ENCODE measurements around the gene HGS. TPM values are rescaled to one million over a fixed set of nuclear protein-coding genes. Genes with fewer than 3 reads are reported as not detected.
A peak's percentile ranks its signal among the peaks of the same experiment; 100 is the strongest.

HGS gene
- total RNA-seq, 1 donor from 2014 or later, result 142 TPM

DNA sequence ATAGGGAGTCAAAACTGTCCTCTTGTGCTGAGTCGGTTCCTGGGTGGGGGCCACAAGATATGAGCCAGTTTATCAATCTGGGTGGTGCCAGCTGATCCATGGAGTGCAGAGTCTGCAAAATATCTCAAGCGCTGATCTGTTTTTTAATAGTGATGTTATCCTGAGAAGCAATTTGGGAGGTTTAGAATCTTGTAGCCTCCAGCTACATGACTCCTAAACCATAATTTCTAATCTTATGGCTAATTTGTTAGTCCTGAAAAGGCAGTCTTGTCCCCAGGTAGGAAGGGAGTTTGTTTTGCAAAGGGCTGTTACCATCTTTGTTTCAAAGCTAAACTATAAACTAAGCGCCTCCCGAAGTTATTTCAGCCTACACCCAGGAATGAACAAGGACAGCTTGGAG lies 45.1 kb upstream of the HGS start:
- H3K27me3 Mint-ChIP-seq (ENCODE audit: unreplicated experiment), result peaks cover 7% of the 10 kb centered on the region
- peak overlapping the region; percentile 1 for H3K4me3 Mint-ChIP-seq (ENCODE audit: unreplicated experiment)
- peak overlapping the region; percentile 11 for H3K27ac Mint-ChIP-seq (ENCODE audit: unreplicated experiment)
- TF ChIP-seq CTCF (IDR thresholded peaks at IDR 0.05; ENCODE audit: unreplicated experiment), result no peak
- no peaks in the 10 kb centered on the region for H3K9me3 Mint-ChIP-seq (ENCODE audit: unreplicated experiment)
- peaks cover 9% of the 10 kb centered on the region for H3K36me3 Mint-ChIP-seq (ENCODE audit: low read depth, unreplicated experiment)
- DNase-seq (ENCODE audit: low spot score), result no peak
- H3K4me1 Mint-ChIP-seq (ENCODE audit: unreplicated experiment), result peaks cover 10% of the 10 kb centered on the region

GRCh38 chr17:81640011-81640410 lies 43.8 kb upstream of the HGS start:
- Mint-ChIP-seq H3K4me1 (ENCODE audit: unreplicated experiment) (peaks cover 10% of the 10 kb centered on the region), H3K9me3 (ENCODE audit: unreplicated experiment) (no peaks in the 10 kb centered on the region), H3K27ac (ENCODE audit: unreplicated experiment) (no peak overlapping the region), H3K4me3 (ENCODE audit: unreplicated experiment) (no peak overlapping the region), H3K27me3 (ENCODE audit: unreplicated experiment) (peaks cover 10% of the 10 kb centered on the region), H3K36me3 (ENCODE audit: low read depth, unreplicated experiment) (peaks cover 9% of the 10 kb centered on the region)
- no peak for TF ChIP-seq CTCF (IDR thresholded peaks at IDR 0.05; ENCODE audit: unreplicated experiment)
- DNase-seq (ENCODE audit: low spot score), result no peak

DNA sequence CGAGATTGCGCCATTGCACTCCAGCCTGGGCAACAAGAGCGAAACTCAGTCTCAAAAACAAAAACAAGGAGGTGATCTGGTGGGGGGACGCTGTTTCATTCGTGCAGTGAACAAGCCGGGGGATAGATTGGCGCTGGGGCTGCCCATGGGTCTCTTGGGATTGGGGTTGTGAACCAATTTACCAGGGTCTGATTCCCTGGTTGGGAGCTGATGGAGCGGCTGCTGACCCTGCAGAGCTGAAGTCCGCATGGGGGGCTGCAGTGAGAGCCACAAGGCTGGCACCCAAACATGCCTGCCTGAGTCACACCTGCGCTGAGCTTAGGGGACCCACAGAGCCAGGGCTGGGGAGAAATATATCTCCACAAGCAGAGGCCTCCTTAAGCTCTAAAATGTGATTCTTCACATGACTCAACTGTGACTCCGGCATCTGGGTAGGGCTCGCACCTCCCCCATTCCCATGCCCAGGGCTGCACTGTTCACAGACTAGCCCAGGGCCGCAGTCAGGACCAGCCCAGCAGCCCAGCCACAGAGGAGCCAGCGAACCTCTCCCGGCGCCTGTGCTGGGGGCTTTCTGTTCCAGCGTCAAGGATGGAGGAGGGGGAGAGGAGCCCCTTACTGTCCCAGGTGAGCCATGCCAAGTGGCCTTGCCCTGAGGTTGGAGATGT lies 41.9 kb upstream of the HGS start:
- no peak for DNase-seq (ENCODE audit: low spot score)
- no peak for TF ChIP-seq CTCF (IDR thresholded peaks at IDR 0.05; ENCODE audit: unreplicated experiment)
- H3K27ac Mint-ChIP-seq (ENCODE audit: unreplicated experiment), result no peak overlapping the region
- peaks cover 3% of the 10 kb centered on the region for H3K36me3 Mint-ChIP-seq (ENCODE audit: low read depth, unreplicated experiment)
- H3K27me3 Mint-ChIP-seq (ENCODE audit: unreplicated experiment), result peaks cover 13% of the 10 kb centered on the region
- no peak overlapping the region for H3K4me3 Mint-ChIP-seq (ENCODE audit: unreplicated experiment)
- no peaks in the 10 kb centered on the region for H3K9me3 Mint-ChIP-seq (ENCODE audit: unreplicated experiment)
- no peaks in the 10 kb centered on the region for H3K4me1 Mint-ChIP-seq (ENCODE audit: unreplicated experiment)

- DNase-seq (ENCODE audit: low spot score), result no peak
- Mint-ChIP-seq H3K27ac (ENCODE audit: unreplicated experiment) (no peak overlapping the region), H3K36me3 (ENCODE audit: low read depth, unreplicated experiment) (peaks cover 3% of the 10 kb centered on the region), H3K27me3 (ENCODE audit: unreplicated experiment) (peaks cover 21% of the 10 kb centered on the region), H3K4me3 (ENCODE audit: unreplicated experiment) (no peak overlapping the region), H3K9me3 (ENCODE audit: unreplicated experiment) (no peaks in the 10 kb centered on the region), H3K4me1 (ENCODE audit: unreplicated experiment) (no peaks in the 10 kb centered on the region)
- TF ChIP-seq CTCF (IDR thresholded peaks at IDR 0.05; ENCODE audit: unreplicated experiment), result no peak
Observed at GRCh38 chr17:81644496-81644895, 39.3 kb upstream of the HGS start.
